Measurements from ENCODE around the gene TASP1.
"Not testable (repeated sequence)": the region's sequence is repeated elsewhere in the genome, so short reads cannot be mapped to it uniquely, and the experiment has no call there.

Gene TASP1, protein sequence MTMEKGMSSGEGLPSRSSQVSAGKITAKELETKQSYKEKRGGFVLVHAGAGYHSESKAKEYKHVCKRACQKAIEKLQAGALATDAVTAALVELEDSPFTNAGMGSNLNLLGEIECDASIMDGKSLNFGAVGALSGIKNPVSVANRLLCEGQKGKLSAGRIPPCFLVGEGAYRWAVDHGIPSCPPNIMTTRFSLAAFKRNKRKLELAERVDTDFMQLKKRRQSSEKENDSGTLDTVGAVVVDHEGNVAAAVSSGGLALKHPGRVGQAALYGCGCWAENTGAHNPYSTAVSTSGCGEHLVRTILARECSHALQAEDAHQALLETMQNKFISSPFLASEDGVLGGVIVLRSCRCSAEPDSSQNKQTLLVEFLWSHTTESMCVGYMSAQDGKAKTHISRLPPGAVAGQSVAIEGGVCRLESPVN

GRCh38 chr20:13638496-13639149, at the start of gene TASP1:
Gene TASP1, minus strand, starts transcription at chr20:13638932. Its CDS starts 8,854 bp downstream, at chr20:13630078.
- DNase-seq (ENCODE audit: low read depth in 2 of 2, low spot score in 1 of 2) = peak; percentile 93 to 94

DNA sequence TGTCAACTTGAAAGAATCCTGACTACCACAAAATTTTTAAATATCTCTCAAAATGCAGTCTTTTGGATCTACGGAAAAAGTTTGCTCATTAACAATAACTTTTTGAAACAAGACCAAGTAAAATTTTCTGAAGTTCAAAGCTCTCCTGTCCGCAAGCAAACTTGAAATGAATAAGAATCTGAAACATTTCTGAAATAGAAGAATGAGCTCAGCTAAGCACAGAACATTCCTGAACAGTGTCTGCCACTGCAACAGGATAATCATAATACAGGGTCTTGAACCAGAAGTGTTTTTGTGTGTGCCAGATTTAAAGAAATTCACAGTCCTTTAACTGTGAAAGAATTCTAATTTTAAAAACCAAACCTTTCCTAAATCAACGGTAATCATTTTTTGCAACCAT, 49.1 kb upstream of the TASP1 start:
- no peak for DNase-seq (ENCODE audit: low read depth in 2 of 2, low spot score in 1 of 2)

GRCh38 chr20:13685623-13686022, 46.9 kb upstream of the TASP1 start:
- no peak for DNase-seq (ENCODE audit: low read depth in 2 of 2, low spot score in 1 of 2)

- no peak for DNase-seq (ENCODE audit: low read depth in 2 of 2, low spot score in 1 of 2)
Measured at GRCh38 chr20:13684566-13685222, 46.0 kb upstream of the TASP1 start.

- DNase-seq (ENCODE audit: low read depth in 2 of 2, low spot score in 1 of 2) = no peak
Measured at GRCh38 chr20:13683833-13684232, 45.1 kb upstream of the TASP1 start.

DNA sequence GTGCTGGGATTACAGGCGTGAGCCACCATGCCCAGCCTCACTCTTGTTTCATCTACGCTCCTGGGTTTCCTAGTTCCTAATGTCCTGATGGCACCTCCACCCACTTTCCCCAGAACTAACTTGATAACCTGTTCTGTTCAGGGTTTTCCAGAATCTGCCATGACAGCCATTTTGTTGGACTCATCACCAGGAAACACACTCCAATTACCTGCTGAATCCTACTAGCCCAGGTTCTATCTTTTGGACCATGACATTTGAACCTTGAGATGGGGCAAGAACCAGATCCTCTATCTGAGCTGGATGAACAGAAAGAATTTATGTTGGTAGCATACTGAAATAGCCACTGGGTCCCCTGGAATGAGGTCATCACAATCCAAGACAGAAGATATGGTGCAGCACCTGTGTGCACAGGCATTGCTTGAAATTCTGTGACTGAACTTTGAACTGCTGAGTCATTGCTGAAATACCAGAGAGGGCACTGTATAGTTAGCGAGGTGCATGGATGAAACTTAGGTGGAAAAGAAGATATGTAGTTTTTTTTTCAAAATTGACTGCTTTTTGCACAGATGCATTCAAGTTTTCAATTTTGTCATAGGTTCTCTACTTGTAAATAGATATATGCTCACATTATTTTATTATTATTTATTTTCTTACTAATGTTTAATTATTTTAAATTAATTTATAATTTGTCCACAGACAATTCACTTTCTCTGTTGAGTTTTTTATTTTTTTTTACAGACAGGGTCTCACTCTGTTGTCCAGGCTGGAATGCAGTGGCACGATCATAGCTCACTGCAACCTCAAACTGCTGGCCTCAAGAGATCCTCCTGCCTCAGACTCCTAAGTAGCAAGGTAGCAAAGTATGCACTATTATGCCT, 42.8 kb upstream of the TASP1 start:
- DNase-seq (ENCODE audit: low read depth in 2 of 2, low spot score in 1 of 2) = no peak

DNA sequence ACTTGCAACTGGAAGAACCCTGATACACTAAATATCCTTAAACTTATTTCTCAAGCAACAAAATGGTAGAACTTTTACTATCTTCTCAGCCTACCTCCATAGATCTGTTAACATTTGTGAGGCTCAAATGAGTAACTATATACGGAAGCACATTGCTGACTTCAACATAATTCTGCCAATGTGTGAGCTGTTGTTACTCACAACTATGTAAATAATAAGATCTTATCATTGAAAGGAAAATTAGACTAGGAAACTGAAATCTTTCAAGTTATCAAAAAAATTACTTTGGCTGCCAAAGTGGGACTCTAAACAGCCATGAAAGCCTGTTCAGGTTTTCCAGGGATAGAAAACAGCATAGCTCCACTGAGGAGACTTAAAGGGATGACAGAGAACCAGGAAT, 40.2 kb upstream of the TASP1 start:
- DNase-seq (ENCODE audit: low read depth in 2 of 2, low spot score in 1 of 2) = no peak

- DNase-seq (ENCODE audit: low read depth in 2 of 2, low spot score in 1 of 2) = no peak
Measured at GRCh38 chr20:13677241-13677640, 38.5 kb upstream of the TASP1 start.

DNA sequence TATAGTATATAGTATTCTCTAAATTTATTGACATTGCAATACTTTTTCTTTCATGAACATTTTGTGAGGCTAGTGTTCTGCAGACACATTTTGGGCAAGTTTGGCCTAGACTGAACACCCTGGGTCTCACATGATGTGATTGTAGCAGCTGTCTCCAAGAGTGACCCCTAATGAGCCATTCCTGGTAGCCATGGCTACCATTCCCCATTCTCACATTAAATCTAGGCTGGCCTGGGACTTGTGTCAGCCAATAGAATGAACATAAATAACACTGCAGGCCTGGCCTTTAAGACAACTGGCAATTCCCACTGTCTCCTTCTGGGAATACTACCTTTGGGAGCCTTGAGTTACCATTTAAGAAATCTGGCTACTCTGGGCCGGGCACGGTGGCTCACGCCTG, 38.0 kb upstream of the TASP1 start:
- DNase-seq (ENCODE audit: low read depth in 2 of 2, low spot score in 1 of 2) = no peak

DNA sequence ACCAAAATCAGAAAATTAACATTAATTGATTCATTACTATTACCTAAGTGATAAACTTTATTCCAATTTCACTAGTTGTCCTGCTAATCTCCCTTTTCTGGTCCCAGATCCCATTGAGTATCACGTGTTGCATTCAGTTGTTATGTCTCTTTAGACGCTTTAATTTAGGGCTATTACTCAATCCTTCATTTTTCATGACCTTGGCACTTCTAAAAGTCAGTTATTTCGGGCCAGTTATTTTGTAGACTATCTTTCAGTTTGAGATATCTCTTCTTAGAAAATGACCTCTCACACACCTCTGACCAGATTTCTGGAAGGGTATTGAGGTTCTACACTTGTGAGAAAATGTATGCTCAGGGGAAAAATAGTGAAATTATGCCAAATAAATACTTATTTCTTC, 34.0 kb upstream of the TASP1 start:
- no peak for DNase-seq (ENCODE audit: low read depth in 2 of 2, low spot score in 1 of 2)

DNA sequence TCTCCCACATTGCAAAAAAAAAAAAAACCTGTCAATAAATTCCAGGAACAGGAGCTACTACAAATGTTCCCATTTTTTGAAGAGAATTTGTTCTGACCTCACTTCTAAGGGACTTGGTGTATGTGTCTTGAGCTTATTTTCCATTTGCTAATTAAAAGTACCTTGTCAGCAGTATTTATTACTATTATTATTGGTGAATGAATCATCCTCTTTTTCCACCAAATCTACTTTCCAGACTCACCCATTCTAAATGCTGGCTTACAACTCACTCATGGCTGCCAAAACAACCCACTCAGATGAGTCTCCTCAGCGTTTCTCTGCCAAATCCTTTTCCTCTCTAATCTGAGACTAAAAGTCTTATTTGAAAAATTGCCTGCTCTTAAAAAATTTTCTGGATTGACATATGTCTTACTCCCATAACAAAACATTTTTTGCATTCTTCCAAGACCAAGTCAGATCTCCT, 33.2 kb upstream of the TASP1 start:
- DNase-seq (ENCODE audit: low read depth in 2 of 2, low spot score in 1 of 2) = no peak

DNA sequence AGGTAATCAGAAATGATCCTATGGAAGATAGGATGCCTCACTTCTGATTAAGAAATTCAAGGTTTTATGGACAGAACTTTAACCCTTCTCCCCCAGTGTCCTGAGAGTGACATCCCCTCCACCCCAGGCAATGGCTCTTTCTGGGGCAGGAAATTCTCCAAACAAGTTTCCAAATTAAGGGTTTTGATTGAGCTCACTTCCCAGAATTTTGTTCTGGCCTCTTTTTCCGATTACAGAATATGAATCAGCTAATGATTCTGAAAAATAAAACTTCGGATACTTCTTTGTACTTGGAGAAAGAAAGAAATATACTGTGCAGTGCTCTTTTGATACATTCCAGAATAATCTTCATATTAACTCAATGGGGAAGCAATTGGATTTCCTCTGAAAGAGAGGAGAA, 32.8 kb upstream of the TASP1 start:
- DNase-seq (ENCODE audit: low read depth in 2 of 2, low spot score in 1 of 2) = no peak

DNA sequence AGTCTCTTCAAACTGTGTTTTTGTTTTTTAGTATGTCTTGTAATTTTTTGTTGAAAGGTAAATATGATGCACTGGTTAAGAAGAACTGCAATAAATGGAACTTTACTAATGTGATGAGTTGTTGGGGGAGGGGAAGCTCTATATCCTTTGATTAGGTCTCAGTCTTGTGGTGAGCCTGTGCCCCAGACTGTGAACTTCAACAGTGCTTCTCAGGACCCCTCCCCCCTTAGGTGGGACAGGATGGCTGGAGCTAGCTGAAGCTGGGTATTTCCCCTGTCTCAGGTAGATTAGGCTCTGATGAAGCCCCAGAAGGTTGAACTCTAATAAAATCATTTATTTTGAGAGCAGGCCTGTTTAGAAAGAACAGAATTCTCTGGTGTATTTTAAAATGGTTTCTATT, 31.4 kb upstream of the TASP1 start:
- no peak for DNase-seq (ENCODE audit: low read depth in 2 of 2, low spot score in 1 of 2)

GRCh38 chr20:13665709-13666395, 27.1 kb upstream of the TASP1 start:
- DNase-seq (ENCODE audit: low read depth in 2 of 2, low spot score in 1 of 2) = no peak

DNA sequence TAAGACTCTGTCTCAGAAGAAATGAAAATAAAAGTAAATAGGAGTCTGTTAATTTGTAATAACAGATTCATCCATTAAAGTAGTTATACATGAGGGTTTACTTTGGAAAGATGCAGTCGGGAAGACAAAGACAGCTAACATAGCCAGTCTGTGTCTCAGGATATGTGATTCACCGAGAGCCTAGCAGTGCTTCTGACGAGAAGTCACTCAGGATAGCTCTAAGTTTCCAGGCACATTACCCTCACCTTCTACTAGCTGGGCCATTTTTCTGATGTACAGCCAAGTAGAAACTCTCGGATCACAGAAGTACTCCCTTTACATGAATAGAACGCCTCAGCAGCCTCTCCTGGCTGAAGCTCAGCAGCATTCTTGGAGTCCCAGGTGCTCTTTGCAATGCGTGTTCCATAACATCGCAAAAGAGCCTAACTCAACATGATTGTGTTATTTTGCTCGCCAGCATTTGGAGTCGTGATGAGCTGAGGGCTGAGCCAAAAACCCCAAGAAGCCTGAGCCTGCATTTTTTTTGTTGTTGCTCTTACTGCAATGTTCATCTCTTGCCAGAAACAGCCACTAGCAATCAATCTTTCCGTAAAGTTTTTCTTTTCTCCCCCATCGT, 22.4 kb upstream of the TASP1 start:
- no peak for DNase-seq (ENCODE audit: low read depth in 2 of 2, low spot score in 1 of 2)

GRCh38 chr20:13659288-13659687, 20.6 kb upstream of the TASP1 start:
- no peak for DNase-seq (ENCODE audit: low read depth in 2 of 2, low spot score in 1 of 2)

DNA sequence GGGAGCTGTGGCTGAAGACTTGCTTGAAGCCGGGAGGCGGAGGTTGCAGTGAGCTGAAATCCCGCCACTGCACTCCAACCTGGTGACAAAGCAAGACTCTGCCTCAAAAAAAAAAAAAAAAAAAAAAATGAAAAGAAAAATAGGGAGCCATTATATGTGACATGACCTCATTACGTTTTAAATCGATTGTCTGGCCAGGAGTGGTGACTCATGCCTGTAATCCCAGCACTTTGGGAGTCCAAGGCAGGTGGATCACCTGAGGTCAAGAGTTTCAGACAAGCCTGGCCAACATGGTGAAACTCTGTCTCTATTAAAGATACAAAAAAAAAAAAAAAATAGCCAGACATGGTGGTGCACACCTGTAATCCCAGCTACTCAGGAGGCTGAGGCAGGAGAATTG, 19.3 kb upstream of the TASP1 start:
- DNase-seq (ENCODE audit: low read depth in 2 of 2, low spot score in 1 of 2) = not testable (repeated sequence)

- no peak for DNase-seq (ENCODE audit: low read depth in 2 of 2, low spot score in 1 of 2)
Measured at GRCh38 chr20:13656721-13657368, 18.1 kb upstream of the TASP1 start.

DNA sequence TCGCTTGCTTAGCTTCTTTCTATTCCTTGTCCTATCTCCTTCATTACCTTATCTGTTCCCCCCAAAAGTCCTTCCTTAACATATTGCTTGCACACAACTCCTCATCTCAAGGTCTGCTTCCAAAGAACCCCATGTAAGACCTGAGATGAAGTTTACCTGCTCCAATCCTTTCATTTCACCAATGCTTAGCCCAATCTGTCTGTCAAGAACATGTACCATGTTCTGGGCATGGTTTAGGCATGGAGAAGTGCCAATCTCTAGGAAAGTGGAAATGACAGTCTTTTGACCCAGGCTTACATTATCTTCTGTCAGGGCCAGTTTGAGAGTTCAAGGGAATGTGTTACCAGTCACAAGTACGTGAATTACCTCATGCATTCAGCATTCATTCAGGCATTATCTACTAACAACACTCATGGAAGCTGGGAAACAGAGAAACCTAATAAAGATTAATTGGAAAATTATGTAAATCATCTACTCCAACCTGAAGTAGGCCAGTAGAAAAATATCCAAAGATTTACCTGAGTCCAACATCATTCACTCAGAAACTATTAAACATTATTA, 15.8 kb upstream of the TASP1 start:
- DNase-seq (ENCODE audit: low read depth in 2 of 2, low spot score in 1 of 2) = no peak
